PFSK-1 (cell line): ENCODE measurements around the gene ZNF414.
A peak's percentile ranks its signal among the peaks of the same experiment; 100 is the strongest.

Experiments used
- FOXP2 ChIP-seq: optimal IDR thresholded peaks from 2 replicates; pipeline ENCODE3; 2011; ENCODE audit warnings: borderline replicate concordance, control low read depth, inconsistent platforms; ENCODE audit not compliant: insufficient read depth; ENCODE audit errors: extremely low read length, extremely low read depth
- POLR2AphosphoS5 ChIP-seq: IDR thresholded peaks from 2 replicates; pipeline ENCODE4 v1.6.1; 2012; ENCODE audit warnings: low read depth, mild to moderate bottlenecking, control low read depth, low read length, moderate library complexity
- REST ChIP-seq, 2 experiments: IDR thresholded peaks; 2 replicates each; pipeline versions ENCODE4 v1.6.1 to v1.8.0; 2011 to 2012; ENCODE audit warnings: low read depth in 2 of 2, low read length in 2 of 2, control low read depth in 1 of 2, inconsistent platforms in 1 of 2, mild to moderate bottlenecking in 1 of 2, moderate library complexity in 1 of 2; ENCODE audit not compliant: insufficient read depth in 1 of 2
- SIN3A ChIP-seq: IDR thresholded peaks from 2 replicates; pipeline ENCODE4 v1.6.1; 2012; ENCODE audit warnings: mild to moderate bottlenecking, low read length, moderate library complexity, borderline replicate concordance; ENCODE audit not compliant: insufficient read depth
- TAF1 ChIP-seq: IDR thresholded peaks from 2 replicates; pipeline ENCODE4 v1.6.1; 2012; ENCODE audit warnings: low read length, control low read depth, borderline replicate concordance; ENCODE audit not compliant: insufficient read depth

The ZNF414 gene

GRCh38 chr19:8511573-8512101 lies 2.3 kb downstream of the ZNF414 start:
- TF ChIP-seq REST (IDR thresholded peaks at IDR 0.05; ENCODE audit: insufficient read depth in 1 of 2, low read depth in 2 of 2, low read length in 2 of 2) (no peak), SIN3A (no peak), FOXP2 (no peak), TAF1 (no peak), POLR2AphosphoS5 (no peak)

DNA sequence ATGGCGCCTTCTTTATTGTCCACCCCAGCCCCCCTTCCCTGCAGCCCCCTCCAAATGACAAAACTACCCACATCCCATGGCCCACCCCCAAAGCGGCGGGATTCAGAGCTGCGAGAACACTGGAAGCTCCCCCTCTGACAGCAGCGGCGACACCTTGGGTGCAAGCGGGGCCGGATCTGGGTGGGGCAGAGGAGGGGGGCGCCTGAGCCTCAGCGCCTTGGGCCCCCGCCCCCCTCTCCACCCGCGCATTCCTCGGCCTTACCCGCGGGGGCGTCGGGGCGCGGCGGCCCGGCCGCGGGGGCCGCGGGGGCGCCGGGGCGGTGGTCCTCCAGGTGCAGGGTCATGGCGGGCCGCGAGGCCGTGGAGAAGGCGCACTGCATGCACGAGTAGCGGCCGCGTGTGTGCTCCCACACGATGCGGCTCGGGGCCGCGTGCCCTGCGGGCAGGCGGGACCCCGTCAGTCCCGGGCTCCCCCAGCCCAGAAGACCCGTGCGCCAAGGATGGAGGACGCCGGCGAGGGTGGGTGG lies 3.3 kb downstream of the ZNF414 start:
- TF ChIP-seq FOXP2: no peak
- no peak for TF ChIP-seq POLR2AphosphoS5
- no peak for TF ChIP-seq REST (IDR thresholded peaks at IDR 0.05; ENCODE audit: insufficient read depth in 1 of 2, low read depth in 2 of 2, low read length in 2 of 2)
- TF ChIP-seq TAF1: no peak
- no peak for TF ChIP-seq SIN3A

- no peak for TF ChIP-seq FOXP2
- TF ChIP-seq POLR2AphosphoS5: no peak
- TF ChIP-seq TAF1: no peak
- no peak for TF ChIP-seq SIN3A
These were observed 7.5 kb downstream of the ZNF414 start for GRCh38 chr19:8506402-8506957.

DNA sequence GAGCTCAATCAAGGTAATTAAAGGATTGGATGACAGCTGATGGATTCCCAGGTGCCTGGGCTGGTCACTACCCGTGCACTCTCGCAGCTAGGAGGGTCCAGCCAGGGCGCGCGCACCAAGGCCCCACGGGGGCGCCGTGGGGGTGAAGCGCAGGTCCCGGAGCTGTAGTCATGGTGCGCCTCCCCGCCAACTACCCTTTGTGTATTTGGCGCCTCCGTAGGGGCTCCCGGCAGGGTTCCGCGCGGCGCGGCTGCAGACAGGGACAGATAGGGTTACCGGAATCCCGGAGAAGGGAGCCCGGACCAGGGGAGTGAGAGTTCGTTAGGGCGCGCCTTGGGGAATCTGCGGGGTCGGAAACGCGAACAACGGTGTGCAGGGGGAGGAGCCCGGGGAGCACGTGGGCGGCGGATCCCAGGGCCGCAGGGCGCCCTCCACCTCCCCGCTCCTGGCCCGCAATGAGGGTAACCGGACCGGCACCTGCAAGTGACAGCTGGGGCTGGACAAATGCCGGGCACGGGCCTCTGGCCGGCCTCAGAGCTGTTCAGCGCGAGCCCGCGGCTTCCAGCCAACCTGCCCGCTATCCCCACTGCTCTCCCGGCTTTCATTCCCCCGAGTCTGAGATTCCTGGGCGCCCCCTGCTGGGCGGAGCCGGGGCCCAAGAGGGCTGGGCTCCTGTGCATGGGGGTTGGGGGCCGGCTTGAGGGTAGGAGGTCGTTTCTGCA lies 8.1 kb downstream of the ZNF414 start:
- TF ChIP-seq POLR2AphosphoS5 (0 out of 2 replicates have a peak, but pooled peaks have one; percentile 27), SIN3A (no peak)

GRCh38 chr19:8504919-8505318 lies 9.0 kb downstream of the ZNF414 start:
- no peak for TF ChIP-seq FOXP2
- no peak for TF ChIP-seq POLR2AphosphoS5

GRCh38 chr19:8504171-8504570 lies 9.8 kb downstream of the ZNF414 start:
- TF ChIP-seq POLR2AphosphoS5 (no peak), REST (IDR thresholded peaks at IDR 0.05; ENCODE audit: insufficient read depth in 1 of 2, low read depth in 2 of 2, low read length in 2 of 2) (no peak), FOXP2 (no peak), SIN3A (no peak), TAF1 (no peak)
